ENCODE measurements around the gene GID4.

The GID4 gene

GRCh38 chr17:18101828-18102227 is 62.6 kb downstream of the GID4 start:
- DNase-seq (ENCODE audit: low spot score): no peak
- TF ChIP-seq CTCF (IDR thresholded peaks at IDR 0.05; ENCODE audit: extremely low read depth, insufficient read depth, missing control alignments): no peak
- in situ Hi-C loops (cut with MboI; ENCODE audit: low pct_unique_long_range_greater_than_20kb, low sequenced_read_pairs, unreplicated experiment): no loop called here

- DNase-seq (ENCODE audit: low spot score): no peak
- in situ Hi-C loops (cut with MboI; ENCODE audit: low pct_unique_long_range_greater_than_20kb, low sequenced_read_pairs, unreplicated experiment): no loop called here
- no peak for TF ChIP-seq CTCF (IDR thresholded peaks at IDR 0.05; ENCODE audit: extremely low read depth, insufficient read depth, missing control alignments)
Observed at GRCh38 chr17:18102640-18103039, 63.4 kb downstream of the GID4 start.

GRCh38 chr17:18105027-18105426 is 65.8 kb downstream of the GID4 start:
- no peak for DNase-seq (ENCODE audit: low spot score)
- in situ Hi-C loops (cut with MboI; ENCODE audit: low pct_unique_long_range_greater_than_20kb, low sequenced_read_pairs, unreplicated experiment): no loop called here
- TF ChIP-seq CTCF (IDR thresholded peaks at IDR 0.05; ENCODE audit: extremely low read depth, insufficient read depth, missing control alignments): no peak

- no peak for DNase-seq (ENCODE audit: low spot score)
- TF ChIP-seq CTCF (IDR thresholded peaks at IDR 0.05; ENCODE audit: extremely low read depth, insufficient read depth, missing control alignments): no peak
- in situ Hi-C loops (cut with MboI; ENCODE audit: low pct_unique_long_range_greater_than_20kb, low sequenced_read_pairs, unreplicated experiment): no loop called here
Observed at GRCh38 chr17:18105595-18105994, 66.4 kb downstream of the GID4 start.

- in situ Hi-C loops (cut with MboI; ENCODE audit: low pct_unique_long_range_greater_than_20kb, low sequenced_read_pairs, unreplicated experiment): no loop called here
- DNase-seq (ENCODE audit: low spot score): no peak
- no peak for TF ChIP-seq CTCF (IDR thresholded peaks at IDR 0.05; ENCODE audit: extremely low read depth, insufficient read depth, missing control alignments)
Observed at GRCh38 chr17:18106211-18106610, 67.0 kb downstream of the GID4 start.

GRCh38 chr17:18107061-18107790 is 68.0 kb downstream of the GID4 start:
- TF ChIP-seq CTCF (IDR thresholded peaks at IDR 0.05; ENCODE audit: extremely low read depth, insufficient read depth, missing control alignments): no peak
- no peak for DNase-seq (ENCODE audit: low spot score)
- in situ Hi-C loops (cut with MboI; ENCODE audit: low pct_unique_long_range_greater_than_20kb, low sequenced_read_pairs, unreplicated experiment): no loop called here
